SU-DHL-6 (cell line): ENCODE measurements around the gene MEOX2.

Experiments
- H2AFZ ChIP-seq: fragments of 200-600 bp; sonication (generic); 2 replicates; pipeline ENCODE4 v1.6.1; 2014; ENCODE audit warnings: low read depth, mild to moderate bottlenecking, moderate library complexity, mixed read lengths, antibody characterized with exemption, low read length; ENCODE audit not compliant: severe bottlenecking
- H3F3A ChIP-seq: fragments of 200-600 bp; shearing (Covaris generic); 2 replicates; pipeline ENCODE4 v1.6.0; 2016; ENCODE audit warnings: antibody characterized with exemption, mild to moderate bottlenecking; ENCODE audit not compliant: insufficient read depth
- H3K27ac ChIP-seq: fragments of 200-600 bp; sonication (generic); 2 replicates; pipeline ENCODE4 v1.5.1; 2016; ENCODE audit warnings: low read depth, mild to moderate bottlenecking, low read length, moderate library complexity, mixed read lengths
- H3K27me3 ChIP-seq: fragments of 200-600 bp; sonication (generic), shearing (Covaris generic); 2 replicates; pipeline ENCODE4 v1.6.0; 2014; ENCODE audit warnings: mild to moderate bottlenecking, low read length
- H3K36me3 ChIP-seq: fragments of 200-600 bp; sonication (generic); 2 replicates; pipeline ENCODE4 v1.6.1; 2014; ENCODE audit warnings: mild to moderate bottlenecking, low read length, mixed read lengths
- H3K4me2 ChIP-seq: fragments of 300-600, 200-600 bp; shearing (Covaris generic), sonication (generic); 2 replicates; pipeline ENCODE4 v1.6.0; 2014; ENCODE audit warnings: low read length, low read depth, mild to moderate bottlenecking; ENCODE audit not compliant: poor library complexity, severe bottlenecking
- H3K4me3 ChIP-seq: fragments of 200-600 bp; sonication (generic); 2 replicates; pipeline ENCODE4 v1.5.1; 2014; ENCODE audit warnings: antibody characterized with exemption, low read length, mild to moderate bottlenecking, mixed read lengths; ENCODE audit not compliant: insufficient read depth, poor library complexity, severe bottlenecking
- H3K79me2 ChIP-seq: fragments of 200-600 bp; sonication (generic); 2 replicates; pipeline ENCODE4 v1.6.1; 2014; ENCODE audit warnings: mild to moderate bottlenecking, low read length, moderate library complexity; ENCODE audit not compliant: insufficient read depth
- H3K9ac ChIP-seq: fragments of 200-600 bp; sonication (generic); 2 replicates; pipeline ENCODE4 v1.7.0; 2014; ENCODE audit warnings: mild to moderate bottlenecking, low read length
- H3K9me2 ChIP-seq: fragments of 200-600 bp; sonication (generic); replicated peaks from 2 replicates; pipeline ENCODE4 v1.6.1; 2014; ENCODE audit warnings: low read length; ENCODE audit not compliant: insufficient read depth
- H3K9me3 ChIP-seq: fragments of 200-600 bp; sonication (generic); 2 replicates; pipeline ENCODE4 v1.6.1; 2014; ENCODE audit warnings: low read length, mixed read lengths; ENCODE audit not compliant: insufficient read depth
- H4K20me1 ChIP-seq: fragments of 200-600 bp; sonication (generic); 2 replicates; pipeline ENCODE4 v1.6.1; 2014; ENCODE audit warnings: low read depth, mild to moderate bottlenecking, antibody characterized with exemption, low read length, moderate library complexity, mixed read lengths
- EZH2phosphoT487 ChIP-seq: fragments of 200-600 bp; sonication (generic), shearing (Covaris generic); conservative IDR thresholded peaks from 2 replicates; pipeline ENCODE4 v1.6.1; 2018; ENCODE audit warnings: mild to moderate bottlenecking, antibody characterized with exemption, low read length, moderate library complexity, mixed read lengths
- TF ChIP-seq, protein P1 (sequence below): fragments of 200-600 bp; sonication (generic); IDR thresholded peaks from one replicate; pipeline ENCODE4 v1.5.1; 2017; ENCODE audit warnings: antibody characterized with exemption, mild to moderate bottlenecking, low read length, moderate library complexity; ENCODE audit not compliant: insufficient read depth, poor library complexity, severe bottlenecking

MEOX2 gene

DNA sequence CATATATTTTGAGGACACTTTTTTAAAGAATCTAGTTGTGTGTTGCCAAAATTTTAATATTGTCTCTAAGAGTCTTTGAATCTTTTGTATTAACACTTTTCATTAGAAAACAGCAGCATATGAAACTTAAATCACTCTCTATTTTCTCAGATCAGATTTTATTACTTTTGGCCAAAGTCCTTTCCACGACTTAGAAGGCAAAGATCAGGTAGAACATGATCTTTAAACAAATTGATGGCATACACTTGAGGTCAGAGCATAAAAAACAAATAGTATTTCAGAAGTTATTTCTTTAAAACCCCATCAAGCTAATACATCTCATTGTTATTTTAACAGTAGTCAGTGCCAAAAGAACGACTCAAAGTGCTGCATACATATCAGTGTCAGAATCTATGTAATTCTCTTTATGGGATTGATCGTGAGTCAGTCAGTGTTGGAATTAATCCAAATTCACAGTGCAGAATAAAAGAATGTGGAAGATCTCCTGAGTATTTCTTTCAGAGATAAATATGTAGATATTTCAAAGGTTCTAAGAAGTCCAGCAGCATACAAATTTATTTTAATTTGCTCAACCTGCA is 115.1 kb downstream of the MEOX2 start:
- H3K9me2 ChIP-seq, result no peaks in the 10 kb centered on the region
- H3K27me3 ChIP-seq, result no peaks in the 10 kb centered on the region
- no peak overlapping the region for H3K27ac ChIP-seq
- H2AFZ ChIP-seq, result no peak overlapping the region
- H4K20me1 ChIP-seq, result no peaks in the 10 kb centered on the region
- TF ChIP-seq, protein P1, sequence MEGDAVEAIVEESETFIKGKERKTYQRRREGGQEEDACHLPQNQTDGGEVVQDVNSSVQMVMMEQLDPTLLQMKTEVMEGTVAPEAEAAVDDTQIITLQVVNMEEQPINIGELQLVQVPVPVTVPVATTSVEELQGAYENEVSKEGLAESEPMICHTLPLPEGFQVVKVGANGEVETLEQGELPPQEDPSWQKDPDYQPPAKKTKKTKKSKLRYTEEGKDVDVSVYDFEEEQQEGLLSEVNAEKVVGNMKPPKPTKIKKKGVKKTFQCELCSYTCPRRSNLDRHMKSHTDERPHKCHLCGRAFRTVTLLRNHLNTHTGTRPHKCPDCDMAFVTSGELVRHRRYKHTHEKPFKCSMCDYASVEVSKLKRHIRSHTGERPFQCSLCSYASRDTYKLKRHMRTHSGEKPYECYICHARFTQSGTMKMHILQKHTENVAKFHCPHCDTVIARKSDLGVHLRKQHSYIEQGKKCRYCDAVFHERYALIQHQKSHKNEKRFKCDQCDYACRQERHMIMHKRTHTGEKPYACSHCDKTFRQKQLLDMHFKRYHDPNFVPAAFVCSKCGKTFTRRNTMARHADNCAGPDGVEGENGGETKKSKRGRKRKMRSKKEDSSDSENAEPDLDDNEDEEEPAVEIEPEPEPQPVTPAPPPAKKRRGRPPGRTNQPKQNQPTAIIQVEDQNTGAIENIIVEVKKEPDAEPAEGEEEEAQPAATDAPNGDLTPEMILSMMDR, result no peak
- TF ChIP-seq EZH2phosphoT487, result no peak
- H3K4me3 ChIP-seq, result no peak overlapping the region
- H3F3A ChIP-seq, result no peaks in the 10 kb centered on the region
- no peaks in the 10 kb centered on the region for H3K79me2 ChIP-seq
- H3K9ac ChIP-seq, result no peak overlapping the region
- no peaks in the 10 kb centered on the region for H3K9me3 ChIP-seq
- H3K36me3 ChIP-seq, result no peaks in the 10 kb centered on the region
- no peak overlapping the region for H3K4me2 ChIP-seq

DNA sequence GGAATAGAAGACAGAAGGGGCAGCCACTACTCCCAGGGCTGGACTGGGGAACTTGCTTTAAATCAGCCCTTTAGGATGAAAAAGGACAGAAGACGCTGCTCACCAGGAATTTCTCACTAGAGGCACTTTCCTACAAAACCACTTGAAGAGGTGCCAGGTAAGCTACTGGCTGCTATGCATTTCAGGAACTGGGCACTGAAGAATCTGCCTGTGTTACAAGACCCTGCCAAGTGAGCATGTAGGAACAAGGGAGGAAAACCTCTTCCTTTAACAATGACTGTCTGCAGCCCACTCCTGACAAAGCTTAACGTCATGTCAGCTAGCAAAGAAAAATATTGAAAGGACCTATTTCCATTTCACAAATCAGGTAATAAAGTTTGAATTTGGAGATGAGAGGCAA is 118.8 kb downstream of the MEOX2 start:
- Histone ChIP-seq H3K27me3 (no peaks in the 10 kb centered on the region), H2AFZ (no peak overlapping the region), H3K9ac (no peak overlapping the region), H3K27ac (no peak overlapping the region), H3K9me2 (no peaks in the 10 kb centered on the region), H3F3A (no peaks in the 10 kb centered on the region), H3K9me3 (no peaks in the 10 kb centered on the region), H3K4me2 (no peak overlapping the region), H3K79me2 (no peaks in the 10 kb centered on the region), H3K4me3 (no peak overlapping the region), H4K20me1 (no peaks in the 10 kb centered on the region), H3K36me3 (no peaks in the 10 kb centered on the region)
- no peak for TF ChIP-seq EZH2phosphoT487
- TF ChIP-seq, protein P1, result no peak

DNA sequence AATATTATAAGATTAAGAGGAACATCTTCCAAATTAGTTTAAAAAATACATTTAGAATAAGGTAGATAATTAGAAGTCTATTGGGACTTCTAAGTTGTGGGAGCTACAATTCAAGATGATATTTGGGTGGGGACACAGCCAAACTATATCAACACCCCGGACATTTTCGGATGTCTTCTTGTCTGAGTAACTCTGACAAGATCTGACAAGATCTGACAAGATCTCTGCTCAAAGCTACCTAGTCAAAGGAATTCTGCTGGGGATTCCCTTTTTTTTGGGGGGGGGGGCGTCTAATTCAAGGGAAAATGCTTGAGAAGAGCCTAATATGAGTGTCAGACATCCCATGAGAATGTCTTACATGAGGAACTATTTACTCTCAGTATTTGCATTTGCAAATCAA is 119.4 kb downstream of the MEOX2 start:
- TF ChIP-seq EZH2phosphoT487, result no peak
- TF ChIP-seq, protein P1, result no peak
- H3K79me2 ChIP-seq, result no peaks in the 10 kb centered on the region
- H3K36me3 ChIP-seq, result no peaks in the 10 kb centered on the region

More for the DNA sequence above, 119.4 kb downstream of the MEOX2 start:
- Histone ChIP-seq H3K9ac (no peak overlapping the region), H3F3A (no peaks in the 10 kb centered on the region), H3K27ac (no peak overlapping the region), H3K9me3 (no peaks in the 10 kb centered on the region), H3K4me2 (no peak overlapping the region), H3K27me3 (no peaks in the 10 kb centered on the region), H4K20me1 (no peaks in the 10 kb centered on the region), H3K4me3 (no peak overlapping the region), H2AFZ (no peak overlapping the region), H3K9me2 (no peaks in the 10 kb centered on the region)
